NT2/D1 (cell line): Measurements from ENCODE around the gene NTRK3.

Source experiments
- SUZ12 ChIP-seq: IDR thresholded peaks from 2 replicates; pipeline ENCODE4 v1.6.1; 2011; ENCODE audit not compliant: insufficient read length, insufficient read depth; ENCODE audit errors: extremely low read depth
- YY1 ChIP-seq: IDR thresholded peaks from 2 replicates; pipeline ENCODE4 v1.6.1; 2011; ENCODE audit not compliant: insufficient read length, insufficient read depth
- ZNF274 ChIP-seq: IDR thresholded peaks from 2 replicates; pipeline ENCODE4 v1.6.1; 2011; ENCODE audit warnings: mild to moderate bottlenecking, low read depth, low read length

GRCh38 chr15:87947560-87947959 is 309.0 kb downstream of the NTRK3 start:
- TF ChIP-seq ZNF274 (no peak), YY1 (no peak), SUZ12 (no peak)
